ENCODE results near the gene DOHH. TPM values are rescaled to one million over a fixed set of nuclear protein-coding genes. Genes with fewer than 3 reads are reported as not detected.

The DOHH gene
- total and polyA plus RNA-seq, 4 experiments from 2014 or later = 3.1 to 13.0 (median 8.3) TPM

GRCh38 chr19:3477951-3478350 lies 22.5 kb downstream of the DOHH start:
- no peaks in the 10 kb centered on the region for H3K9me3 ChIP-seq (ENCODE audit: control insufficient read depth in 1 of 2, low read length in 2 of 2)
- DNase-seq = no peak
- peaks cover 15% of the 10 kb centered on the region for H3K4me1 ChIP-seq (ENCODE audit: insufficient read depth, low read length)
- Mint-ChIP-seq H3K27ac (peak overlapping the region in 2 of 7 donors; percentile 63 to 68), H3K27me3 (no peaks in the 10 kb centered on the region), H3K4me3 (peak overlapping the region in 6 of 8 donors; percentile 41 to 70 (median 59)), H3K9me3 (peaks cover 0 to 1% (median 0%) of the 10 kb centered on the region in 8 donors), H3K4me1 (peaks cover 4 to 17% (median 11%) of the 10 kb centered on the region in 4 donors), H3K36me3 (no peaks in the 10 kb centered on the region)
- H3K36me3 ChIP-seq (ENCODE audit: insufficient read depth, low read length) = no peaks in the 10 kb centered on the region
- no peak overlapping the region for H3K4me3 ChIP-seq (ENCODE audit: low read length in 2 of 2)
- no peaks in the 10 kb centered on the region for H3K27me3 ChIP-seq (ENCODE audit: insufficient read depth, low read length)
- intact Hi-C loops (cut with micrococcal nuclease) = no loop called here
- CTCF ChIA-PET (ENCODE audit: partially characterized antibody) = interaction anchor here (2.1 kb wide), 1 partner anchor 173 kb away, joined by 7 read pairs; no protein-coding TSS in a partner anchor
- no peak overlapping the region for H3K27ac ChIP-seq (ENCODE audit: low read depth, low read length)
- POLR2A ChIA-PET (ENCODE audit: partially characterized antibody) = no interaction called here

- Mint-ChIP-seq H3K4me3 (no peak overlapping the region), H3K9me3 (peaks cover 0 to 1% (median 0%) of the 10 kb centered on the region in 8 donors), H3K27ac (no peak overlapping the region), H3K4me1 (peaks cover 4 to 17% (median 11%) of the 10 kb centered on the region in 4 donors), H3K27me3 (no peaks in the 10 kb centered on the region), H3K36me3 (no peaks in the 10 kb centered on the region)
- POLR2A ChIA-PET (ENCODE audit: partially characterized antibody) = no interaction called here
- CTCF ChIA-PET (ENCODE audit: partially characterized antibody) = no interaction called here
- no peak for DNase-seq
- no peak overlapping the region for H3K4me3 ChIP-seq (ENCODE audit: low read length in 2 of 2)
- H3K27ac ChIP-seq (ENCODE audit: low read depth, low read length) = no peak overlapping the region
- H3K27me3 ChIP-seq (ENCODE audit: insufficient read depth, low read length) = no peaks in the 10 kb centered on the region
- H3K9me3 ChIP-seq (ENCODE audit: control insufficient read depth in 1 of 2, low read length in 2 of 2) = no peaks in the 10 kb centered on the region
- H3K36me3 ChIP-seq (ENCODE audit: insufficient read depth, low read length) = no peaks in the 10 kb centered on the region
- H3K4me1 ChIP-seq (ENCODE audit: insufficient read depth, low read length) = peaks cover 15% of the 10 kb centered on the region
- intact Hi-C loops (cut with micrococcal nuclease) = no loop called here
Measured at GRCh38 chr19:3477506-3477905, 23.0 kb downstream of the DOHH start.

DNA sequence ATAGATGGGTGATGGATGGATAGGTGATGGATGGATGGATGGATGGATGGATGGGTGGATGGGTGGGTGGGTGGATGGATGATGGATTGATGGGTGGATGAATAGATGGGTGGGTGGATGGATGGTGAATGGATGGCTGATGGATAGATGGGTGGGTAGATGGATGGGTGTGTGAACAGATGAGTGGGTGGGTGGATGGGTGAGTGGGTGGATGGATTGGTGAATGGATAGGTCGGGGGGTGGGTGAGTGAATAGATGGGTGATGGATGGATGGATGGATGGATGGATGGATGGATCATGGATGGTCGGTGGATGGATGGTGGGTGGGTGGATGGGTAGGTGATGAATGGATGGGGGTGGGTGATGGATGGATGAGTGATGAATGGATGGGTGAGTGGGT lies 23.6 kb downstream of the DOHH start:
- H3K36me3 Mint-ChIP-seq = no peaks in the 10 kb centered on the region
- H3K9me3 ChIP-seq (ENCODE audit: control insufficient read depth in 1 of 2, low read length in 2 of 2) = no peaks in the 10 kb centered on the region
- DNase-seq = no peak
- H3K9me3 Mint-ChIP-seq = peaks cover 0 to 1% (median 0%) of the 10 kb centered on the region in 8 donors
- H3K4me3 Mint-ChIP-seq = no peak overlapping the region
- H3K27me3 ChIP-seq (ENCODE audit: insufficient read depth, low read length) = no peaks in the 10 kb centered on the region
- H3K4me3 ChIP-seq (ENCODE audit: low read length in 2 of 2) = no peak overlapping the region
- no peaks in the 10 kb centered on the region for H3K27me3 Mint-ChIP-seq
- H3K27ac ChIP-seq (ENCODE audit: low read depth, low read length) = no peak overlapping the region
- ChIA-PET CTCF (ENCODE audit: partially characterized antibody) (interaction anchor here (0.8 kb wide), 1 partner anchor 11 kb away, joined by 3 read pairs; no protein-coding TSS in a partner anchor), POLR2A (ENCODE audit: partially characterized antibody) (no interaction called here)
- H3K27ac Mint-ChIP-seq = no peak overlapping the region
- H3K4me1 ChIP-seq (ENCODE audit: insufficient read depth, low read length) = peaks cover 15% of the 10 kb centered on the region
- no peaks in the 10 kb centered on the region for H3K36me3 ChIP-seq (ENCODE audit: insufficient read depth, low read length)
- peaks cover 4 to 17% (median 11%) of the 10 kb centered on the region in 4 donors for H3K4me1 Mint-ChIP-seq
- intact Hi-C loops (cut with micrococcal nuclease) = no loop called here

DNA sequence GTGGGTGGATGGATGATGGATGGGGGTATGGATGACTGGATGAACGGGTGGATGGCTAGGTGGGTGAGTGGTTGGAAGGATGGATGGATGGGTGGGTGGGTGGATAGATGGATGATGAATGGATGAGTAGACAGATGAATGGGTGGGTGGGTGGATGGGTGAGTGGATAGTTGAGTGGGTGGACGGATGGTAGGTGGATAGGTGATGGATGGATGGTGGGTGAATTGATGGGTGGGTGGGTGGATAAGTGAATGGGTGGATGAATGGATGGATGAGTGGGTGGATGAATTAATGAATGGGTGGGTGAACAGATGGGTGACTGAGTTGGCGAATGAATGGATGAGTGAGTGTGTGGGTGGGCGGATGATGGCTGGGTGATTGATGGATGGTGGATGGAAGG lies 25.0 kb downstream of the DOHH start:
- Mint-ChIP-seq H3K36me3 (no peaks in the 10 kb centered on the region), H3K27ac (no peak overlapping the region), H3K9me3 (peaks cover 0 to 1% (median 0%) of the 10 kb centered on the region in 8 donors), H3K4me1 (peaks cover 4 to 17% (median 12%) of the 10 kb centered on the region in 4 donors), H3K4me3 (no peak overlapping the region), H3K27me3 (peaks cover 0 to 1% of the 10 kb centered on the region in 2 donors)
- no peaks in the 10 kb centered on the region for H3K27me3 ChIP-seq (ENCODE audit: insufficient read depth, low read length)
- ChIA-PET CTCF (ENCODE audit: partially characterized antibody) (no interaction called here), POLR2A (ENCODE audit: partially characterized antibody) (no interaction called here)
- H3K4me3 ChIP-seq (ENCODE audit: low read length in 2 of 2) = no peak overlapping the region
- no peaks in the 10 kb centered on the region for H3K36me3 ChIP-seq (ENCODE audit: insufficient read depth, low read length)
- intact Hi-C loops (cut with micrococcal nuclease) = no loop called here
- H3K27ac ChIP-seq (ENCODE audit: low read depth, low read length) = no peak overlapping the region
- no peaks in the 10 kb centered on the region for H3K9me3 ChIP-seq (ENCODE audit: control insufficient read depth in 1 of 2, low read length in 2 of 2)
- DNase-seq = no peak
- H3K4me1 ChIP-seq (ENCODE audit: insufficient read depth, low read length) = peaks cover 15% of the 10 kb centered on the region

GRCh38 chr19:3474614-3475013 lies 25.9 kb downstream of the DOHH start:
- Mint-ChIP-seq H3K27me3 (peaks cover 0 to 1% of the 10 kb centered on the region in 2 donors), H3K4me3 (no peak overlapping the region), H3K4me1 (peaks cover 4 to 17% (median 12%) of the 10 kb centered on the region in 4 donors), H3K27ac (no peak overlapping the region), H3K9me3 (peaks cover 0 to 1% (median 0%) of the 10 kb centered on the region in 8 donors), H3K36me3 (no peaks in the 10 kb centered on the region)
- H3K27me3 ChIP-seq (ENCODE audit: insufficient read depth, low read length) = no peaks in the 10 kb centered on the region
- peaks cover 14% of the 10 kb centered on the region for H3K4me1 ChIP-seq (ENCODE audit: insufficient read depth, low read length)
- H3K4me3 ChIP-seq (ENCODE audit: low read length in 2 of 2) = no peak overlapping the region
- ChIA-PET POLR2A (ENCODE audit: partially characterized antibody) (no interaction called here), CTCF (ENCODE audit: partially characterized antibody) (interaction anchor here (3.3 kb wide), 1 partner anchor 45 kb away, joined by 14 read pairs; no protein-coding TSS in a partner anchor)
- no peak overlapping the region for H3K27ac ChIP-seq (ENCODE audit: low read depth, low read length)
- H3K9me3 ChIP-seq (ENCODE audit: control insufficient read depth in 1 of 2, low read length in 2 of 2) = no peaks in the 10 kb centered on the region
- DNase-seq = no peak
- intact Hi-C loops (cut with micrococcal nuclease) = no loop called here
- H3K36me3 ChIP-seq (ENCODE audit: insufficient read depth, low read length) = no peaks in the 10 kb centered on the region

DNA sequence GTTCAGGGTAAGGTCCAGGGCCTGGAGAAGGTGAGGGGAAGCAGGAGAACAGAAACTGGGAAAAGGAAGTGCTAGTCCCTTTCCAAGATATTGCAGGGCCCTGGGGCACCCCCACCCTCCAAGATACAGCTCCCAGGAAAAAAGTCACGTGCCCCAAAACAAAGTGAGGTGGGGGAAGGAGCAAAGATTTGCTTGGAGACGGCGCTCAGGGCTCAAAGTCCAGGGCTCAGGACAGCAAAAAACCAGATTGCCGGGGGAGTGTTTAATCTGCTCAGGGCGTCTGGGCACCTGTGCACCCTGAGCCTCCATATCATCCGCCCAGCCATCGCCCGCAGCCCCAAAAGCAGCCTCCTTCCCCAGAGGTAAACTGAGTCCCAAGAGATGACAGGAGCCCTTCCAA lies 26.5 kb downstream of the DOHH start:
- Histone ChIP-seq H3K27me3 (ENCODE audit: insufficient read depth, low read length) (no peaks in the 10 kb centered on the region), H3K9me3 (ENCODE audit: control insufficient read depth in 1 of 2, low read length in 2 of 2) (no peaks in the 10 kb centered on the region), H3K4me3 (ENCODE audit: low read length in 2 of 2) (no peak overlapping the region), H3K27ac (ENCODE audit: low read depth, low read length) (no peak overlapping the region), H3K36me3 (ENCODE audit: insufficient read depth, low read length) (no peaks in the 10 kb centered on the region), H3K4me1 (ENCODE audit: insufficient read depth, low read length) (peaks cover 8% of the 10 kb centered on the region)
- peaks cover 0 to 1% (median 0%) of the 10 kb centered on the region in 8 donors for H3K9me3 Mint-ChIP-seq
- ChIA-PET CTCF (ENCODE audit: partially characterized antibody) (interaction anchor here (1.3 to 3.3 kb wide), 5 partner anchors 11 to 147 kb away, joined by 3 to 14 read pairs (median 12); no protein-coding TSS in a partner anchor), POLR2A (ENCODE audit: partially characterized antibody) (no interaction called here)
- intact Hi-C loops (cut with micrococcal nuclease) = no loop called here
- peak overlapping the region in 1 of 8 donors; percentile 17 for H3K4me3 Mint-ChIP-seq
- H3K27me3 Mint-ChIP-seq = peaks cover 0 to 1% of the 10 kb centered on the region in 2 donors
- peaks cover 4 to 13% (median 10%) of the 10 kb centered on the region in 4 donors for H3K4me1 Mint-ChIP-seq
- no peak for DNase-seq
- no peak overlapping the region for H3K27ac Mint-ChIP-seq
- no peaks in the 10 kb centered on the region for H3K36me3 Mint-ChIP-seq

DNA sequence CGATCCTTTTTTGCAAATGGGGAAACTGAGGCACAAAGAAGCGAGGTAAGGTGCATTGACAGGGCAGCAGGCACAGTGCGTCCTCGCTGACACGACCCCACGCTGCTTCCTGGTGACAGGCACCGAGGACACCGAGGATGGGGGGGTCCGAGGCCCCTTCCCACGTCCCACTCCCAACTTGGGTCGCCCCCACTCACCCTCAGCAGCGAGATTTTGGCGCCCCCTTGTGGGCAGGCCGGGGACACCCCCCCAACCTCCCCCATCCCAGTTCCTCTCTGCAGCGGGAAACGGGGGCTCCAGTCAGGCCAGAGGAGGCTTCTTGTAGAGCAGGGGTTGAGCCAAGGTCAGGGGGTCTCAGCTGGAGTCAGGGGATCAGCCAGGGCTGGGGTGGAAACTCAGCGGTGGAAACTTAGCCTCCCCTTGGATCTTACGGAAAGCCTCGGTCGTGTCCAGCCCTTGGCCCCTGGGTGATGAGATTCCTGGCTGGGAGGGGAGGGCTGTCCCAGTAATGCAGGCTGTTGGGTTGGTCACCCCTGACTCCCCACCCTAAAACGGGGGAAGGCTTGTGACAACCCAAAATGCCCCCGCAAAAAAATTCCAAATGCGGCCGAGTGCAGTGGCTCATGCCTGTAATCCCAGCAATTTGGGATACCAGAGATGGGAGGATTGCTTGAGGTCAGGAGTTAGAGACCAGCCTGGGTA lies 28.4 kb downstream of the DOHH start:
- Histone ChIP-seq H3K27ac (ENCODE audit: low read depth, low read length) (no peak overlapping the region), H3K4me1 (ENCODE audit: insufficient read depth, low read length) (no peaks in the 10 kb centered on the region), H3K27me3 (ENCODE audit: insufficient read depth, low read length) (no peaks in the 10 kb centered on the region), H3K4me3 (ENCODE audit: low read length in 2 of 2) (no peak overlapping the region), H3K36me3 (ENCODE audit: insufficient read depth, low read length) (no peaks in the 10 kb centered on the region), H3K9me3 (ENCODE audit: control insufficient read depth in 1 of 2, low read length in 2 of 2) (no peaks in the 10 kb centered on the region)
- POLR2A ChIA-PET (ENCODE audit: partially characterized antibody) = no interaction called here
- H3K27me3 Mint-ChIP-seq = peaks cover 0 to 1% of the 10 kb centered on the region in 2 donors
- intact Hi-C loops (cut with micrococcal nuclease) = no loop called here
- peak overlapping the region in 1 of 7 donors; percentile 24 for H3K27ac Mint-ChIP-seq
- no peak overlapping the region for H3K4me3 Mint-ChIP-seq
- H3K4me1 Mint-ChIP-seq = peaks cover 0 to 3% (median under 1%) of the 10 kb centered on the region in 4 donors
- no peaks in the 10 kb centered on the region for H3K9me3 Mint-ChIP-seq
- no peaks in the 10 kb centered on the region for H3K36me3 Mint-ChIP-seq
- CTCF ChIA-PET (ENCODE audit: partially characterized antibody) = interaction anchor here (0.8 to 3.3 kb wide), 18 partner anchors 8 to 196 kb away, joined by 3 to 14 read pairs (median 6); partner anchors contain the start of gene SMIM44
- peak in 2 of 5 donors; percentile 14 to 25 for DNase-seq
